Hair follicular keratinocyte (primary cell): ENCODE results near the gene U2SURP. TPM values are rescaled to one million over a fixed set of nuclear protein-coding genes. Genes with fewer than 3 reads are reported as not detected.

Experiments
- total RNA-seq: library from RNA; depleted of rRNA; stranded (reverse); fragments of >200 nt; gene quantifications from 2 replicates; pipeline ENCODE4 v1.2.3, GENCODE V29; 2015

Gene U2SURP
- 50.1 and 56.7 TPM in 2 replicates for total RNA-seq

GRCh38 chr3:143001369-143002082 is at the start of gene U2SURP:
U2SURP (plus strand) TSS chr3:143001570; CDS start chr3:143001629, 59 bp downstream.

GRCh38 chr3:142963516-142964448 is 37.6 kb upstream of the U2SURP start, which contains the start of gene PAQR9:
PAQR9 (minus strand) TSS chr3:142963674; CDS start chr3:142963336, 338 bp downstream.

Other genes starting within 250 kb of the U2SURP start
- gene PCOLCE2, start 112.5 kb upstream of the U2SURP start, total RNA-seq = 2.9 and 4.1 TPM in 2 replicates
- not detected in 2 replicates for gene PAQR9, start 37.9 kb upstream of the U2SURP start, total RNA-seq
- gene CHST2, start 118.2 kb downstream of the U2SURP start, total RNA-seq = 9.5 and 11.7 TPM in 2 replicates